OCI-M1 (cell line): ENCODE results near the gene XPO6.
"Not testable (repeated sequence)": the region's sequence is repeated elsewhere in the genome, so short reads cannot be mapped to it uniquely, and the experiment has no call there.

Experiments
- DNase-seq: peaks from one replicate; lab custom pipeline; 2025; lab: John Stamatoyannopoulos, UW

XPO6 gene

GRCh38 chr16:28155293-28155692, 56.5 kb downstream of the XPO6 start:
- DNase-seq = no peak

- DNase-seq = no peak
Observed at GRCh38 chr16:28151180-28151579, 60.6 kb downstream of the XPO6 start.

- no peak for DNase-seq
Observed at GRCh38 chr16:28149011-28149888, 62.5 kb downstream of the XPO6 start.

GRCh38 chr16:28146536-28146935, 65.2 kb downstream of the XPO6 start:
- no peak for DNase-seq

- DNase-seq = peak; percentile 11
Observed at GRCh38 chr16:28145796-28146195, 66.0 kb downstream of the XPO6 start.

- DNase-seq = peak; percentile 87
Observed at GRCh38 chr16:28140788-28141618, 70.8 kb downstream of the XPO6 start.

GRCh38 chr16:28139530-28139929, 72.2 kb downstream of the XPO6 start:
- DNase-seq = peak; percentile 51

- no peak for DNase-seq
Observed at GRCh38 chr16:28136751-28137434, 74.9 kb downstream of the XPO6 start.

GRCh38 chr16:28133666-28134065, 78.1 kb downstream of the XPO6 start:
- DNase-seq = no peak

GRCh38 chr16:28131743-28132393, 79.9 kb downstream of the XPO6 start:
- DNase-seq = no peak

GRCh38 chr16:28131181-28131580, 80.6 kb downstream of the XPO6 start:
- DNase-seq = no peak

GRCh38 chr16:28130099-28131088, 81.4 kb downstream of the XPO6 start:
- DNase-seq = no peak

- no peak for DNase-seq
Observed at GRCh38 chr16:28126684-28127620, 84.8 kb downstream of the XPO6 start.

- no peak for DNase-seq
Observed at GRCh38 chr16:28125592-28125991, 86.2 kb downstream of the XPO6 start.

GRCh38 chr16:28121527-28121926, 90.2 kb downstream of the XPO6 start:
- DNase-seq = no peak

GRCh38 chr16:28120754-28121153, 91.0 kb downstream of the XPO6 start:
- no peak for DNase-seq

- no peak for DNase-seq
Observed at GRCh38 chr16:28118637-28119036, 93.1 kb downstream of the XPO6 start.

GRCh38 chr16:28117168-28117565, 94.6 kb downstream of the XPO6 start:
- DNase-seq = no peak

GRCh38 chr16:28115866-28116265, 95.9 kb downstream of the XPO6 start:
- not testable (repeated sequence) for DNase-seq

- DNase-seq = no peak
Observed at GRCh38 chr16:28112908-28113307, 98.9 kb downstream of the XPO6 start.
